Adrenal gland (tissue), 5 donors: ENCODE results near the gene MPIG6B.

ENCODE experiments used
- POLR2A ChIP-seq, 2 donors: fragments of 450-650 bp; IDR thresholded peaks; one replicate each; pipeline ENCODE4 v1.6.1; 2017; ENCODE audit warnings: antibody characterized with exemption in 2 of 2, mild to moderate bottlenecking in 2 of 2, moderate library complexity in 1 of 2
- TF ChIP-seq, protein P1 (sequence below), 6 experiments: fragments of 450-650 bp in 4 of 6; fragments of 200-600 bp in 2 of 6; sonication (generic) in 1 of 6; IDR thresholded peaks; 1 replicate in 5 of 6; 2 replicates in 1 of 6; pipeline versions ENCODE4 v1.5.1 to v1.8.0; 2016 to 2021; ENCODE audit warnings: antibody characterized with exemption in 6 of 6, mild to moderate bottlenecking in 2 of 6, moderate library complexity in 1 of 6
- donor health status: DM: no; HTN: no; CAD: no.

DNA sequence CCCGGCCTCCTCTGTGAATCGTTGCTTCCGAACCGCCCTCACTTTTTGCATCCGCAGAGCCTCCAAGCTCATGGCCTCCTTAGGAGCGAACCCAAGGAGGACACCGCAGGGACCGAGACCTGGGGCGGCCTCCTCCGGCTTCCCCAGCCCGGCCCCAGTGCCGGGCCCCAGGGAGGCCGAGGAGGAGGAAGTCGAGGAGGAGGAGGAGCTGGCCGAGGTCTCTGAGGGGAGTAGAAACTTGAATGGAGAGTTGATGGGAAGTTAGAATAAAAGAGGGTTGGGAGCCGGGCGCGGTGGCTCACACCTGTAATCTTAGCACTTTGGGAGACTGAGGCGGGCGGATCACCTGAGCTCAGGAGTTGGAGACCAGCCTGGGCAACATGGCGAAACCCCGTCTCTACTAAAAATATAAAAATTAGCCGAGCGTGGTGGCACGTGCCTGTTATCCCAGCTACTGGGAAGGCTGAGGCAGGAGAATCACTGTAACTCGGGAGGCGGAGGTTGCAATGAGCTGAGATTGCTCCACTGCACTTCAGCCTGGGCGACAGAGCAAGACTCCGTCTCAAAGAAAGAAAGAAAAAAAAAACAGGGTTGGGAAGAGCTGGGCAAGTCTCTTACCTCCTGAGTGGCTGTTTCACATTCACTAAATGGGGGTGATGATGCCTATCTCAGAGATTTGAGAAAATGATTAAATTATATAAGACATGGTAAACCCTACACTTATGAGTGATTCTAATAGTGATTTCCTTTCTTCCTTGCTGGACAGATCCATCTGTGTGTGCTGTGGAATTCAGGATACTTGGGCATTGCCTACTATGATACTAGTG, 17.4 kb downstream of the MPIG6B start:
- TF ChIP-seq, protein P1, sequence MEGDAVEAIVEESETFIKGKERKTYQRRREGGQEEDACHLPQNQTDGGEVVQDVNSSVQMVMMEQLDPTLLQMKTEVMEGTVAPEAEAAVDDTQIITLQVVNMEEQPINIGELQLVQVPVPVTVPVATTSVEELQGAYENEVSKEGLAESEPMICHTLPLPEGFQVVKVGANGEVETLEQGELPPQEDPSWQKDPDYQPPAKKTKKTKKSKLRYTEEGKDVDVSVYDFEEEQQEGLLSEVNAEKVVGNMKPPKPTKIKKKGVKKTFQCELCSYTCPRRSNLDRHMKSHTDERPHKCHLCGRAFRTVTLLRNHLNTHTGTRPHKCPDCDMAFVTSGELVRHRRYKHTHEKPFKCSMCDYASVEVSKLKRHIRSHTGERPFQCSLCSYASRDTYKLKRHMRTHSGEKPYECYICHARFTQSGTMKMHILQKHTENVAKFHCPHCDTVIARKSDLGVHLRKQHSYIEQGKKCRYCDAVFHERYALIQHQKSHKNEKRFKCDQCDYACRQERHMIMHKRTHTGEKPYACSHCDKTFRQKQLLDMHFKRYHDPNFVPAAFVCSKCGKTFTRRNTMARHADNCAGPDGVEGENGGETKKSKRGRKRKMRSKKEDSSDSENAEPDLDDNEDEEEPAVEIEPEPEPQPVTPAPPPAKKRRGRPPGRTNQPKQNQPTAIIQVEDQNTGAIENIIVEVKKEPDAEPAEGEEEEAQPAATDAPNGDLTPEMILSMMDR (IDR thresholded peaks at IDR 0.05) = no peak
- no peak for TF ChIP-seq POLR2A (IDR thresholded peaks at IDR 0.05)
